Hematopoietic multipotent progenitor cell treated with erythropoietin and hydrocortisone succinate and interleukin-3 and kit ligand, for 17 days (in vitro differentiated cells): ENCODE data around the gene DCP1A.

ENCODE experiments used
- DNase-seq: peaks from one replicate; pipeline ENCODE4 v3.0.0-alpha.2; 2015; ENCODE audit warnings: low spot score

DCP1A gene

DNA sequence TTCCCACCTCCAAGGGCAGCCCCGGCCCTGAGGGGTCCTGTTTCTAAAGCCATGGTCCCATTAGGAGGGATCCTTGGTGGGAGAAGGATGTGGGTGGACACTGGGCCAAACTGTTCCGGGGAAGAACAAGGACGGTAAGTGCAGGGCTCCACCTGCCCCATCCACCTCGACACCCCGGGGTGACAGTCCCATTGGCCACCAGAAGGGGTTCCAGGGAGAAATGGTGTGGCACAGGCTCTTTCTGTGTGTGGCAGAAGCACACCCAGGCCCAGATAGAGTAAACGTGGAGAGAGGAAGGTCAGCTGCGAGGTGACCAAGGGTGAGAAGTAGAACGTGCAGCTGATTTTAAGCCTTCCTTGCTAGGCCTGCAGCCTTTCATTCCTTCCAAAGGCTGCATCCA lies 103.6 kb downstream of the DCP1A start:
- DNase-seq: no peak

DNA sequence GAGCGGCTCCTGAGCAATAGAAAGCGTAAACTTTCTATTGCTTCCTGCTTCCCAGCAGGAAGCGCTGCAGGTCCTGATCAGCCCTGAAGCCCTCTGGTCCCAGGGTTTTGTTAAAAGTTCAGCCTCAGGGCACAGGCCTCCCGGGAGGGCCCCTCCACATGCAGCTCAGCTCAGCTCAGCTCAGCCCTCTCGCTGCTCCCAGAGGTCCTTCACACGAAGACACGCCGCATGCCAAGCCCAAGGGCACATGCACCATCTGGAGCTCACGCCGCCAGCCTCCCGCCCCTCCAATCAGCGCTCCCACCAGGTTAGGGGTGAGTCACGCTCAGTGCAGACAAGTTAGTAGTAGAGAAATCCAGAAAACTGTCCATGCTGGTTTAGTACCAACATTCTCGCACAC lies 104.2 kb downstream of the DCP1A start:
- DNase-seq: no peak

- no peak for DNase-seq
These were observed 104.7 kb downstream of the DCP1A start for GRCh38 chr3:53242642-53243041.

- DNase-seq: no peak
These were observed 105.2 kb downstream of the DCP1A start for GRCh38 chr3:53242155-53242554.

- DNase-seq: no peak
These were observed 106.1 kb downstream of the DCP1A start for GRCh38 chr3:53240989-53241972.

- DNase-seq: no peak
These were observed 107.5 kb downstream of the DCP1A start for GRCh38 chr3:53239800-53240199.

DNA sequence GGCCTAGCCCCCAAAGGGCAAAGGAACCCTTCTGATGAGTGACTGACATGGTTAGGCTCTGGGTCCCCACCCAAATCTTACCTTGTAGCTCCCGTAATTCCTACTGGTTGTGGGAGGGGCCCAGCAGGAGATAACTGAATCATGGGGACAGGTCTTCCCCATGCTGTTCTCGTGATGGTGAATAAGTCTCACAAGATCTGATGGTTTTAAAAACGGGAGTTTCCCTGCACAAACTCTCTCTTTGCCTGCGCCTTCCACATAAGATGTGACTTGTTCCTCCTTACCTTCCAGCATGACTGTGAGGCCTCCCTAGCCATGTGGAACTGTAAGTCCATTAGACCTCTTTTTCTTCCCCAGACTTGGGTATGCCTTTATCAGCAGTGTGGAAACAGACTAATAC lies 108.5 kb downstream of the DCP1A start:
- DNase-seq: no peak

DNA sequence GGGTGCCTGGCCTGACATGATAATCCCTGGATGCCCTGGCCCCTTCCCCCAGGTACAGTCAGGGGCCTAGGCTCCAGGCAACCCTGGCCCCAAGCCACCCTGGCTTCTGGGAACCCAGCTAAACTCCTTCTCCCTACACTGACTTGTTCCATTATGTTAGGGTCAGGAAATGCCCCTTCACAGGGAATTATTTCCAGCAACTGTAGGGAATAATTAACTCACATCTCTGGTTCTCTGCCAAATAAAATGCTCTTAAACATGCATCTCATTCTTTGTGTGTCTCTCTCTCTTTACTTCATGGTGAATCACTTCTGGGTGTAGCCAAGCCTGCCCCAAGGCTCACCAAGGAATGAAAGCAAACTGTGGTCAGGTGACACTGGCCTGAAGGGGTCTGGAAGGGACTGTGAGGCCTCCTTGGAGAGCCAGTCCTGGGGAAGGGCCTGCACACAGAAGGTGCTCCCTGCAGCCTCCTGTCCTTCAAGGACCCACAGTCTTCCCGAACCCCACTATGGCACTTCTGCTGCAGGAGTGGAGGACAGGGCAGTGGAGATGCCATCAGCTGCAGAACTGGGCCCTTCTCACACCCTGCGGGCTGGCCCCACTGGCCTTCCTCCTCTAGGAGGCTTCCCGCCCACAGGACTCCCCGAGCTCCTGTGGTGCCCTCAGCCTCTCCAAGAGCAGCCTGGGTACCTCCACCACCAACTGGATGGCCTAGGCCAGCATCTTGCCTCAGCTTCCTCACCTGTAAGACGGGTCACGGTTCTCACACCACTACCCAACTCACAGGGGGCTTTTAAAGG lies 109.1 kb downstream of the DCP1A start:
- peak; percentile 29 for DNase-seq

DNA sequence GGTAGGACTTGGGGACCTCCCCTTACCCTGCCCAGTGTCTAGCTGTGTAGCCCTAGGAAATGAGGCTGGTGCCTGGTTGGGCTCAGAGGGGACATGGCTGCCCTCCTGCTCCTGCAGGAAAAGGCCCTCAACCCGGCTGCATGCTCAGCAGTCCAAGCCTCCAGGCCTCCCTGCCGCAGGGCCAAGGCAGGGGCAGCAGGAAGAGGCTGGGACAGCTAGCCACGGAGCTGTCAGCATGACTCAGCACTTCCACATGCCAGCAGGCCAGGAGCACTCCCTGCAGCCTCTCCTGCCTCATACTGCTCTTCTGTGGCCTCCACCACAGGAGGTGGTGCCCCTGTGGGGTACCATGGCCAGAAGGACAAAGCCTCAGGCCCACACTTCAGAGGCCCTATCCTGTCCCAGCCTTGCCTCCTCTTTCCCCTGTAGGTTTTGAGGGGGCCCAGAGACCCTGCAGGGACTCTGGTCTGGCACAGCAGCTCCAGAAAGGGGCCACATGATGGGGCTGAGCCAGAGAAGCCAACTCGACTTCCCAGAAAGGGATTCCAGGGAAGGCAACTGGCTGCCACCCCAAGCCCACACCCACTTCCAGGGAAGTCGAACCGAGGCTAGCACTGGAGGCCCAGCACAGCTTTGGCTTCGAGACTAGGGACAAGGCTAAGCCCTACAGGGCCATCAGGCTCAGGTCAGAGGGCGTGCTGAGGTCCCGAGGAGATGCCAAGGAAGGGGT lies 111.1 kb downstream of the DCP1A start:
- DNase-seq: peak; percentile 91

GRCh38 chr3:53235545-53235944 lies 111.8 kb downstream of the DCP1A start:
- DNase-seq: no peak

DNA sequence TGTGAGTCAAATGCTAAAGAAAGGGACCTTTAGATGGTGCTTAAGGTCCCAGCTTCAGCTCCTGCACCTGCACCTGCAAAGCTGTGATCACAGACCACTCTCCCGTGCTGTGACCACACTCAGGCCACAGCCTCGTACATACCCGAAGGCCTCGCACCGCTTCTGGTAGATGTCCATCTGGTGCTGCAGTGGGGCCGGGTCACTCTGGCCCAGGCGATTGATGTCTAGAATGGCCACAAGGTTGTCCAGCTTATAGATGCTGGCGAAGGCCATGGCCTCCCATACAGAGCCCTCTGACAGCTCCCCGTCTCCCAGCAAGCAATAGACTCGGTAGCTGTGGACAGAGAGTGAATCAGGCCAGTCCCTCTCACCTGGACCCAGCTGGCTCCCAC lies 112.5 kb downstream of the DCP1A start:
- no peak for DNase-seq

- DNase-seq: no peak
These were observed 113.1 kb downstream of the DCP1A start for GRCh38 chr3:53234130-53234840.
